D341Med (cell line): ENCODE results near the gene CCDC117.
"Not testable (repeated sequence)": the region's sequence is repeated elsewhere in the genome, so short reads cannot be mapped to it uniquely, and the experiment has no call there.

Experiments used
- DNase-seq: peaks from one replicate; pipeline ENCODE4 v3.0.0; 2012; ENCODE audit warnings: low spot score

CCDC117 gene

GRCh38 chr22:28772633-28773460 lies at the start of gene CCDC117:
Gene CCDC117, plus strand, starts transcription at chr22:28772695. Its CDS starts 155 bp downstream, at chr22:28772850.
- DNase-seq: peak; percentile 96

GRCh38 chr22:28728002-28728401 lies 44.5 kb upstream of the CCDC117 start:
- no peak for DNase-seq

- no peak for DNase-seq
Measured at GRCh38 chr22:28728621-28729313, 43.7 kb upstream of the CCDC117 start.

- DNase-seq: no peak
Measured at GRCh38 chr22:28730179-28730578, 42.3 kb upstream of the CCDC117 start.

- DNase-seq: no peak
Measured at GRCh38 chr22:28734393-28734792, 38.1 kb upstream of the CCDC117 start.

- DNase-seq: no peak
Measured at GRCh38 chr22:28736301-28737155, 36.0 kb upstream of the CCDC117 start.

- no peak for DNase-seq
Measured at GRCh38 chr22:28737701-28738100, 34.8 kb upstream of the CCDC117 start.

- DNase-seq: not testable (repeated sequence)
Measured at GRCh38 chr22:28738876-28739275, 33.6 kb upstream of the CCDC117 start.

GRCh38 chr22:28741200-28741784 lies 31.2 kb upstream of the CCDC117 start:
- no peak for DNase-seq

GRCh38 chr22:28741785-28742561 lies 30.5 kb upstream of the CCDC117 start, which contains the start of the genes CHEK2 and HSCB:
Gene CHEK2, minus strand, starts transcription at chr22:28741820. Its CDS starts 7,099 bp downstream, at chr22:28734721.
Gene HSCB, plus strand, starts transcription at chr22:28742039. Its CDS starts 57 bp downstream, at chr22:28742096.
- peak; percentile 97 for DNase-seq

GRCh38 chr22:28742562-28742962 lies 29.9 kb upstream of the CCDC117 start:
- DNase-seq: no peak

- DNase-seq: no peak
Measured at GRCh38 chr22:28743852-28744251, 28.6 kb upstream of the CCDC117 start.

GRCh38 chr22:28750471-28750881 lies 22.0 kb upstream of the CCDC117 start:
- DNase-seq: no peak

GRCh38 chr22:28754512-28754911 lies 18.0 kb upstream of the CCDC117 start:
- DNase-seq: not testable (repeated sequence)

GRCh38 chr22:28759861-28760560 lies 12.5 kb upstream of the CCDC117 start:
- DNase-seq: no peak

- DNase-seq: no peak
Measured at GRCh38 chr22:28761449-28761755, 11.1 kb upstream of the CCDC117 start.

- not testable (repeated sequence) for DNase-seq
Measured at GRCh38 chr22:28762000-28762399, 10.5 kb upstream of the CCDC117 start.

GRCh38 chr22:28766628-28767027 lies 5.9 kb upstream of the CCDC117 start:
- DNase-seq: no peak

GRCh38 chr22:28768701-28769393 lies 3.6 kb upstream of the CCDC117 start:
- no peak for DNase-seq
